Thymus (tissue), 11 donors: ENCODE results near the gene MIS18A. TPM values are rescaled to one million over a fixed set of nuclear protein-coding genes. Genes with fewer than 3 reads are reported as not detected.
"Not testable (repeated sequence)": the region's sequence is repeated elsewhere in the genome, so short reads cannot be mapped to it uniquely, and the experiment has no call there.

Experiments
- DNase-seq, 9 donors: peaks; one replicate each; pipeline ENCODE4 v3.0.0-alpha.2; 2013; ENCODE audit warnings: low spot score in 9 of 9, low read depth in 6 of 9, missing footprints in 1 of 9
- H3K27ac ChIP-seq, 2 donors: one replicate each; pipeline ENCODE4 v1.5.1; 2013; ENCODE audit warnings: control low read depth in 1 of 2, low read depth in 1 of 2, low read length in 1 of 2, mild to moderate bottlenecking in 1 of 2, moderate library complexity in 1 of 2
- H3K27me3 ChIP-seq, 2 donors: one replicate each; pipeline ENCODE4 v1.5.1; 2013; ENCODE audit warnings: low read length in 1 of 2; ENCODE audit not compliant: control insufficient read depth in 2 of 2, insufficient read depth in 1 of 2
- H3K36me3 ChIP-seq, 2 donors: one replicate each; pipeline ENCODE4 v1.5.1; 2013; ENCODE audit warnings: low read length in 1 of 2, mild to moderate bottlenecking in 1 of 2, moderate library complexity in 1 of 2; ENCODE audit not compliant: control insufficient read depth in 2 of 2, insufficient read depth in 2 of 2
- H3K4me1 ChIP-seq, 2 donors: one replicate each; pipeline ENCODE4 v1.5.1; 2013; ENCODE audit warnings: low read length in 2 of 2; ENCODE audit not compliant: control insufficient read depth in 2 of 2, insufficient read depth in 2 of 2
- H3K4me3 ChIP-seq, 2 donors: one replicate each; pipeline ENCODE4 v1.5.1; 2013; ENCODE audit warnings: low read length in 2 of 2, control low read depth in 1 of 2, mild to moderate bottlenecking in 1 of 2
- H3K9me3 ChIP-seq, 2 donors: one replicate each; pipeline ENCODE4 v1.5.1; 2013; ENCODE audit warnings: low read length in 1 of 2, mild to moderate bottlenecking in 1 of 2; ENCODE audit not compliant: control insufficient read depth in 2 of 2, insufficient read depth in 1 of 2
- WGBS: extraction: QIAGEN DNeasy Blood & Tissue Kit; methylation state at CpG from one replicate; pipeline ENCODE4 v1.1.7; 2013; 5-methylcytosine and 5-hydroxymethylcytosine counted together
- polyA plus RNA-seq: library from polyadenylated mRNA; stranded (reverse); fragments of 200-250 nt; gene quantifications from one replicate; pipeline ENCODE4 v1.2.3, GENCODE V29; 2013
- total RNA-seq: library from RNA; stranded (reverse); fragments of 120-200 nt; gene quantifications from one replicate; pipeline ENCODE4 v1.2.4, GENCODE V29; 2013
- donor health status: healthy.

MIS18A gene
- total and polyA plus RNA-seq, 2 donors, result 12.5 to 16.5 TPM

DNA sequence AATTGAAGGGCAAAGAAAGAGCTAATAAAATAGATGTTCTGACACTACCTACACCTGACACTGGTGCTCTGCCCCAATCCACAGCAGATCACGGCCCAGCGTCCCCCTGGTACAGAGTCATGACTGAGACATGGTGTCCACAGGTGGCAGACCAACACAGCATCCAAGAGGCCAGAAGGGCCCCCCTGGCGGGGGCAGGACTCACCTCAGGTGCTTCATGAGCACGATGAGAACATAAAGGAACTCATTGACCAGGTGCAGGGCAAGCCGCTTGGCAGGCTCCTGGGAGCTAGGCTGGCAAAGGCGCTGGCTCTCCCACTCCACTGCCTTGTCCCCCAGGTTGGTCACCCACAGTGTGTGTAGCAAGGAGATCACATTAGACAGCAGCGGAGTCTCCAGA lies 40.2 kb upstream of the MIS18A start:
- Histone ChIP-seq H3K36me3 (peaks cover 70 to 75% of the 10 kb centered on the region in 2 donors), H3K9me3 (no peaks in the 10 kb centered on the region), H3K27ac (no peak overlapping the region), H3K27me3 (no peaks in the 10 kb centered on the region), H3K4me1 (no peaks in the 10 kb centered on the region), H3K4me3 (no peak overlapping the region)
- 97% methylated on average over 7 of the region's 7 CpGs for WGBS
- no peak for DNase-seq

DNA sequence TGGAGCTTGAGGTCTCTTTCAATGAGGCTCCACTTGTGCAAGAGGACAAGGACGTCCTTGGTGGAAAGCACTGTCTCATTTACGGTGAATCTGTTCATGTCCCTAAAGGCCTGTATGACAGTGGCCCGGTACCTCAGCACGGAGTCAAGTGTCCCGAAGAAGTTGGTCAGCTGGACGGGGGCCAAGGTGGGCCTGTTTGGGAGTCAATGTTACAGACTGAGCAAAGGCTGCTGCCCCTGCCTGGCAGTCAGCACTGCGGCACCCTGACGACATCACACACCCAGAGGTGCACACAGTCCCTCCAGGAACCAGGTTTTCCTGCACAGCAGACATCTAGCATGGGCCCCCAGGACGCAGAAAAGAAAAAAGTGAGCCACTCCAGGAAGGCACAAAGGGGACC lies 38.9 kb upstream of the MIS18A start:
- Histone ChIP-seq H3K4me1 (no peaks in the 10 kb centered on the region), H3K36me3 (peaks cover 62 to 63% of the 10 kb centered on the region in 2 donors), H3K9me3 (no peaks in the 10 kb centered on the region), H3K27me3 (no peaks in the 10 kb centered on the region), H3K27ac (no peak overlapping the region), H3K4me3 (no peak overlapping the region)
- 94% methylated on average over 9 of the region's 9 CpGs for WGBS
- DNase-seq, result no peak

DNA sequence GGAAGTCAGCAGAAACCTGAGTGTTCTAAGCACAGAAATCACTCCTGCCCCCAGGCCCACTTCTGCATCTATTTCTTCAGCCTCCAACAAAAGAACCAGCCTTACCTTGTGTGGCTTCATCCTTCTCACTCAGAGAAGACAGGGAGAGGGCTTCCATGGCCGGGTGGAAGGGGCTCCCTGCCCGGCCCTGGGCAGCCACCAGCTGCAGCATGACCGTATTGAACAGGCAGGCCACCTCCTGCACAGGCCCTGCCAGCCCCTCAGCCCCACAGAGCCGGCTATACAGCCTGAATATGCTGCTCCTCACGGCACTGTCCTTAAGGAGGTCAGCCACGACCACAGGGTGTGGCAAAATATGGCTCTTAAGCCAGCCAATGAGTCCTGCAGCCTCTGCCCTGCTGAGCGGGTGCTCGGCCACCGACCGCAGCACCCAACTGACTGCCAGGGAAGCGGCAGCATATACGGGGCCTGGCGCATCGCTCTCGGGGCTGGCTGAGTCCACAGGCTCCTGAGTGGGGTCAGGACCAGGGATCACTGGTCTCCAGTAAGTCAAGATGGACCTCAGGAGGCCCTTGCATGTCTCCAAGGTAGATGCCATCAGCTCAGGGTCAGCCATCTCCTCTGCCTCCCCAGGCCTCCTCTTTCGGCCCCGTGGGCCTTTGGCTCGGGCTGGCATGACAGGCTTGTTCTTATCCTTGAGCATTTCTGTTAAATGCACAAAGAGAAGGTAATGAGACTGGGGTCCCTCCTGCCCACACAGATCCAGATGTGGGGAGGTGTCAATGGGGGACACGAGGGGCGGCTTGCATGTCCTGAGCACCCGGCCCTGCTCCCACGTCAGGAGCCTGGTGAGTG lies 37.7 kb upstream of the MIS18A start:
- no peaks in the 10 kb centered on the region for H3K4me1 ChIP-seq
- H3K27me3 ChIP-seq, result no peaks in the 10 kb centered on the region
- H3K4me3 ChIP-seq, result no peak overlapping the region
- no peaks in the 10 kb centered on the region for H3K9me3 ChIP-seq
- no peak overlapping the region for H3K27ac ChIP-seq
- WGBS, result 99% methylated on average over 22 of the region's 22 CpGs
- no peak for DNase-seq
- peaks cover 52 to 62% of the 10 kb centered on the region in 2 donors for H3K36me3 ChIP-seq

DNA sequence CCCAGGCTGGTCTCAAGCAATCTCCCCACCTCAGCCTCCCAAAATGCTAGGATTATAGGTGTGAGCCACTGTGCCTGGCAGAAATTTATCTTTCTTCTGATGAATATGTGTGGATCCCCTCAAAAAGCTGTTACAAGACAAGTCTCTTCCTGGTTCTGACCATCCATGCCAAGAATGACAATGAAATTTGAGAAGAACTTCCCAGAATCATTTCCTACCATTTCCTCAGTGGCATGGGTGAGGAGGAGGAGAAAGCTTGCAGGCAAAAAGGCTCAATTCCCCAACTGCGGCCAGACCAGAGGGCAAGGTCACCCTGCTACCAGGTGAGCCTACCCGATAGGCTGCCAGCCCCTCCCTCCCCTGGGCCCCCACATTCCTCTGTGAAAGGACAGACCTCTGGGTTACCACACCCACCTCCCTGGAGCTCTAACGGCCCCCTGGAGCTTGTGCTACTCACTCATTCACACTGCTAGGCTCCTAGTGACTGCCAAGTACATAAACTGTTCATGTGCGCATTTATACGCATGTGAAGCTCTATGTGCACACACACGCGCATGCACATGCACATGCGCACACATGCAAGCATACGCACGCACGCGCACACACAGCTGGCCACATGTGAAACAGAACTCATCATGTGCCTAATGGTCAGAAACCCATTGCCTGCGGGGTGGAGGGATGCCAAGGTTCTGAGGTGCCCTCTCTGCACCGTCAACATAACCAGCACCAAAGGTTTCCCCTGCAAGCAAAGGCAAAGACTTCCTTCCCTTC lies 36.8 kb upstream of the MIS18A start:
- Histone ChIP-seq H3K4me3 (no peak overlapping the region), H3K9me3 (no peaks in the 10 kb centered on the region), H3K36me3 (peaks cover 44 to 60% of the 10 kb centered on the region in 2 donors), H3K27ac (no peak overlapping the region), H3K4me1 (no peaks in the 10 kb centered on the region), H3K27me3 (no peaks in the 10 kb centered on the region)
- no peak for DNase-seq
- WGBS, result 97% methylated on average over 14 of the region's 14 CpGs

DNA sequence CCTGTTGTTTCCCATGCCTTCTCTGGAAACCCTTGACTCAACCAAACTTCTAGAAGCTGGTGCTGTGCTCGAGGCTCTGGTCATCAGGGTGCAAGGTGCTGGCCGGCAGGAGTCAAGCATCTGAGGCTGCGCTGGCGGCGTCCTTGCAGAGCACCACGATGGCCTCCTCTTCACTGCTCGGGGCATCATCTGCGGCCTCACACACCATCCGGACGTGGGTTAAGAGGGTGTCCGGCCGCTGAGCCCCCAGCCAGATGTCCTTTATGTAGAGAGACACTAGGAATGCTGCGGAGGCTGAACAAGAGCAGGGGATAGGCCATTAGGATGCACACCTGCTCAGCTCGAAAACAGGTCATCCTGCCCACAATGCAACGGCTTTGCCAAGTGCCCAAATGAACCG lies 36.0 kb upstream of the MIS18A start:
- H3K27ac ChIP-seq, result no peak overlapping the region
- no peaks in the 10 kb centered on the region for H3K27me3 ChIP-seq
- H3K9me3 ChIP-seq, result no peaks in the 10 kb centered on the region
- no peak for DNase-seq
- H3K36me3 ChIP-seq, result peaks cover 39 to 51% of the 10 kb centered on the region in 2 donors
- WGBS, result 97% methylated on average over 16 of the region's 16 CpGs
- H3K4me1 ChIP-seq, result no peaks in the 10 kb centered on the region
- no peak overlapping the region for H3K4me3 ChIP-seq

DNA sequence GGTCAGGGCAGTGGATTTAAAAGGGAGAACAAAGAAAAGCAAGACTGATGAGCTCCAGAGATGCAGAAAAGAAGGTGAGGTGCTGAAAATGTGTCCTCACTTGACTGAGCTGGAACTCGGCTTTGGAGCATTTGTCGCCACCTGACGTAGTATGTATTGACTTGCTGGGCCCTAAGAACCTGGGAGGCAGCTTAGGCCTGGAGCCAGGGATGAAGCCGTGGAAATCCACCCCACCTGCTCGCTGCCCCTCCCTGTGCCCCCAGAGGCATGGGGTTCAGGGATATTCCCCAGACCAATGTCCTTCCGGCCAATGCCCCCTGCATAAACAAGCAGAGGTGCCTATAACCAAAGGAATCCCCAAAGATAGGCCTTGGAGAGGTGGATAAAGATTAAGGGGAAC lies 34.1 kb upstream of the MIS18A start:
- Histone ChIP-seq H3K27me3 (no peaks in the 10 kb centered on the region), H3K9me3 (no peaks in the 10 kb centered on the region), H3K4me3 (no peak overlapping the region), H3K4me1 (no peaks in the 10 kb centered on the region), H3K27ac (no peak overlapping the region), H3K36me3 (peaks cover 27 to 43% of the 10 kb centered on the region in 2 donors)
- no peak for DNase-seq
- WGBS, result 96% methylated on average over 6 of the region's 6 CpGs

DNA sequence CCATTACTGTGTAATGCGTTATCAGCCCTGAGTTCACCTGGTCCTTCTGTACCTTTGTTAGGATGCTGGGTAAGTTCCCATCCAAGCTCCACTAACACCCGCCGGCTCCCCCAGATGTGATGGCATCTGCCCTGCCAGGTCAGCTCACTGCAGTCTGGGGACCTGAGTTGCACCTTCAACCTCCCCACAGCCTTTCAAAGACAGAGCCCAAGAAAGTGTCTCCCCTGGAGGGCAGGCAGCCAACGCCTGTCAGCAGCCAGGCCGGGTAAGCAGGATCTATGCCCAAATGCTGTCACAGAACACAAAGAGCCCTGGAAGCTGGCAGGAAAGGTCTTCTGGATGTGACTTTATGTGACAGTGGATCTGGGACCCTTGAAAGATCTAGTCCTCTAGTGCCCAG lies 33.5 kb upstream of the MIS18A start:
- Histone ChIP-seq H3K4me1 (no peaks in the 10 kb centered on the region), H3K27ac (no peak overlapping the region), H3K27me3 (no peaks in the 10 kb centered on the region), H3K36me3 (peaks cover 22 to 37% of the 10 kb centered on the region in 2 donors), H3K9me3 (no peaks in the 10 kb centered on the region), H3K4me3 (no peak overlapping the region)
- 96% methylated on average over 5 of the region's 5 CpGs for WGBS
- no peak for DNase-seq

DNA sequence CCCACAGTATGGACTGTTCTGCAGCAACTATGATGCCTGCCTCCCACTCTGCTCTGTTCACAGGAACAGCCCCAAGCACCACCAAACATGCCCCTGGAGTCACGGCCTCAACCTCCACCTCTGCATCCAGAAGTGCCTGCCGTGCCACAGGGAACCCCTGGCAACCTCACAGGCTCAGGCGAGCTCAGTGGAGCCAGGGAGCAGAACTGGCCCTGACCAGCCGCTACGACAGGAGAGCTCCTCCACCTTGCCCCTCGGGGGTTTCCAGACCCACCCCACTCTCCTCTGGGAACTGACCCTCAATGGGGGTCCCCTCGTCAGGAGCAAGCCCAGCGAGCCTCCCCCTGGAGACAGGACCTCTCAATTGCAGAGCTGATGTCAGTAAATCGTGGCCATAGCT lies 32.8 kb upstream of the MIS18A start:
- Histone ChIP-seq H3K4me1 (no peaks in the 10 kb centered on the region), H3K27me3 (no peaks in the 10 kb centered on the region), H3K27ac (no peak overlapping the region), H3K36me3 (peaks cover 16 to 29% of the 10 kb centered on the region in 2 donors), H3K4me3 (no peak overlapping the region), H3K9me3 (no peaks in the 10 kb centered on the region)
- DNase-seq, result no peak
- WGBS, result 98% methylated on average over 9 of the region's 9 CpGs

DNA sequence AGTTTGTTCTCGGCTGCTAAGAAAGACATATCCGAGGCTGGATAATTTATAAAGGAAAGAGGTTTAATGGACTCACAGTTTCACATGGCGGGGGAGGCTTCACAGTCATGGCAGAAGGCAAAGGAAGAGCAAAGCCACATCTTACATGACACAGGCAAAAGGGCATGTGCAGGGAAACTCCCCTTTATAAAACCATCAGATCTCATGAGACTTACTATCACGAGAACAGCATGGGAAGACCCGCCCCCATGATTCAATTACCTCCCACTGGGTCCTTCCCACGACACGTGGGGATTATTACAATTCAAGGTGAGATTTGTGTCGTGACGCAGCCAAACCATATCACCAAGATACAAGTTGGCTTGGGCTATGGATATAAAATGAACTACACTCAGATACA lies 32.1 kb upstream of the MIS18A start:
- not testable (repeated sequence) for H3K4me1 ChIP-seq, DNase-seq, H3K27me3 ChIP-seq, H3K4me3 ChIP-seq, H3K9me3 ChIP-seq, H3K27ac ChIP-seq
- WGBS, result 98% methylated on average over 9 of the region's 9 CpGs
- H3K36me3 ChIP-seq, result peaks cover 11 to 25% of the 10 kb centered on the region in 2 donors
